ENCODE measurements around the gene CHTF18. TPM values are rescaled to one million over a fixed set of nuclear protein-coding genes. Genes with fewer than 3 reads are reported as not detected.

CHTF18 gene
- total RNA-seq, 6 donors from 2014 or later, result 4.1 to 39.8 (median 17.9) TPM

- no peaks in the 10 kb centered on the region for H3K9me3 ChIP-seq
- H3K36me3 ChIP-seq, result no peaks in the 10 kb centered on the region
- 4 to 6% methylated on average over 13 to 31 of the region's 57 CpGs for WGBS, 2 donors
- H3K27ac ChIP-seq, result no peak within 1 kb of the TSS
- TF ChIP-seq POLR2AphosphoS5 (IDR thresholded peaks at IDR 0.05), result no peak
- TF ChIP-seq POLR2A (IDR thresholded peaks at IDR 0.05), result no peak
- TF ChIP-seq EP300 (IDR thresholded peaks at IDR 0.05), result no peak
- TF ChIP-seq CTCF (IDR thresholded peaks at IDR 0.05), result no peak
- ATAC-seq (ENCODE audit: low FRiP score in 2 of 2) (no peak), DNase-seq (peak in 1 of 2 donors; percentile 81)
- peaks cover 0 to 27% (median 11%) of the 10 kb centered on the region in 4 donors for H3K27me3 ChIP-seq
- H3K4me3 ChIP-seq, result no peak within 1 kb of the TSS
- peaks cover 0 to 7% (median 0%) of the 10 kb centered on the region in 4 donors for H3K4me1 ChIP-seq
Measured at GRCh38 chr16:799948-800833, 11.8 kb downstream of the CHTF18 start, which contains the start of gene GNG13. TSS of gene GNG13 (minus strand) at chr16:800734. CDS start at chr16:799077, 1,657 bp downstream.

- no peaks in the 10 kb centered on the region for H3K36me3 ChIP-seq
- DNase-seq (peak in 1 of 2 donors; percentile 59), ATAC-seq (ENCODE audit: low FRiP score in 2 of 2) (no peak)
- peaks cover 0 to 27% (median 11%) of the 10 kb centered on the region in 4 donors for H3K27me3 ChIP-seq
- 0 to 14% methylated on average over 3 of the region's 17 CpGs for WGBS, 2 donors
- H3K27ac ChIP-seq, result no peak overlapping the region
- no peaks in the 10 kb centered on the region for H3K9me3 ChIP-seq
- H3K4me1 ChIP-seq, result peaks cover 0 to 11% (median 0%) of the 10 kb centered on the region in 4 donors
- no peak overlapping the region for H3K4me3 ChIP-seq
- TF ChIP-seq CTCF (IDR thresholded peaks at IDR 0.05) (no peak), POLR2AphosphoS5 (IDR thresholded peaks at IDR 0.05) (no peak), POLR2A (IDR thresholded peaks at IDR 0.05) (no peak), EP300 (IDR thresholded peaks at IDR 0.05) (no peak)
Measured at GRCh38 chr16:800834-801511, 12.6 kb downstream of the CHTF18 start.

- Histone ChIP-seq H3K27me3 (peaks cover 0 to 27% (median 11%) of the 10 kb centered on the region in 4 donors), H3K4me3 (no peak overlapping the region), H3K4me1 (peaks cover 0 to 19% (median under 1%) of the 10 kb centered on the region in 4 donors), H3K9me3 (no peaks in the 10 kb centered on the region), H3K36me3 (no peaks in the 10 kb centered on the region), H3K27ac (no peak overlapping the region)
- TF ChIP-seq POLR2AphosphoS5 (IDR thresholded peaks at IDR 0.05) (no peak), POLR2A (IDR thresholded peaks at IDR 0.05) (no peak), EP300 (IDR thresholded peaks at IDR 0.05) (no peak), CTCF (IDR thresholded peaks at IDR 0.05) (no peak)
- ATAC-seq (ENCODE audit: low FRiP score in 2 of 2) (no peak), DNase-seq (peak in 1 of 2 donors; percentile 68)
- 40 to 70% methylated on average over 2 to 11 of the region's 22 CpGs for WGBS, 2 donors
Measured at GRCh38 chr16:801584-802363, 13.4 kb downstream of the CHTF18 start.

DNA sequence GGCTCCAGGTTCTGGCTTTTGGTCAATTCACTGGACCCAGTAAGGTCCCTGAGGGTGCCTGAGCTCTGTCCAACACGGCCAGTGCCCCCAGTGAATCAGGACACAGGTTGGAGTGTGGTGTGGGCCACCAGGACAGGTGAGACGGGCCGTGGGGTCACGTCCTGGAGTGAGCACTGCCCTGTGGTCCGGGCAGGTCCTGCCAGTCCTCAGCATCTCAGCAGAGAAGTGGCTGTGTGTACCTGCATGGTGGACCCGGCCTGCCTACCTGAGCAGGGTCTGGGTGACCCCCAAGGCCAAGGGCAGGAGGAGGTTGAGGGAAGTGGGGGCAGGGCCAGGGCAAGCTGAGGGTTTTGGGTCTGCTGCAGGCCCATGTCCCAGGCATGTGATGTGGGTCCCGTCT lies 14.0 kb downstream of the CHTF18 start:
- no peak overlapping the region for H3K4me3 ChIP-seq
- TF ChIP-seq EP300 (IDR thresholded peaks at IDR 0.05), result no peak
- no peak for TF ChIP-seq POLR2A (IDR thresholded peaks at IDR 0.05)
- TF ChIP-seq POLR2AphosphoS5 (IDR thresholded peaks at IDR 0.05), result no peak
- TF ChIP-seq CTCF (IDR thresholded peaks at IDR 0.05), result no peak
- no peak for ATAC-seq (ENCODE audit: low FRiP score in 2 of 2)
- H3K36me3 ChIP-seq, result no peaks in the 10 kb centered on the region
- H3K27ac ChIP-seq, result no peak overlapping the region
- H3K27me3 ChIP-seq, result peaks cover 0 to 27% (median 11%) of the 10 kb centered on the region in 4 donors
- 68 to 77% methylated on average over 4 to 6 of the region's 7 CpGs for WGBS, 2 donors
- peaks cover 0 to 23% (median 2%) of the 10 kb centered on the region in 4 donors for H3K4me1 ChIP-seq
- DNase-seq, result no peak
- no peaks in the 10 kb centered on the region for H3K9me3 ChIP-seq
